ENCODE data around the gene CCDC88C. TPM values are rescaled to one million over a fixed set of nuclear protein-coding genes. Genes with fewer than 3 reads are reported as not detected.

CCDC88C gene
- total RNA-seq, 1 donor from 2014 or later: 16.4 TPM

- TF ChIP-seq CTCF (conservative IDR thresholded peaks at IDR 0.05; ENCODE audit: low read depth, low read length): no peak
- H3K4me3 ChIP-seq (ENCODE audit: low read depth, low read length): no peak overlapping the region
- DNase-seq (ENCODE audit: low read depth): no peak
Measured at GRCh38 chr14:91293281-91293680, 124.3 kb downstream of the CCDC88C start.

GRCh38 chr14:91292491-91292890, 125.1 kb downstream of the CCDC88C start:
- no peak for DNase-seq (ENCODE audit: low read depth)
- no peak for TF ChIP-seq CTCF (conservative IDR thresholded peaks at IDR 0.05; ENCODE audit: low read depth, low read length)
- H3K4me3 ChIP-seq (ENCODE audit: low read depth, low read length): no peak overlapping the region

- TF ChIP-seq CTCF (conservative IDR thresholded peaks at IDR 0.05; ENCODE audit: low read depth, low read length): no peak
- no peak overlapping the region for H3K4me3 ChIP-seq (ENCODE audit: low read depth, low read length)
- DNase-seq (ENCODE audit: low read depth): no peak
Measured at GRCh38 chr14:91291786-91292405, 125.7 kb downstream of the CCDC88C start.

- no peak overlapping the region for H3K4me3 ChIP-seq (ENCODE audit: low read depth, low read length)
- DNase-seq (ENCODE audit: low read depth): no peak
- no peak for TF ChIP-seq CTCF (conservative IDR thresholded peaks at IDR 0.05; ENCODE audit: low read depth, low read length)
Measured at GRCh38 chr14:91290986-91291385, 126.6 kb downstream of the CCDC88C start.

- no peak overlapping the region for H3K4me3 ChIP-seq (ENCODE audit: low read depth, low read length)
- no peak for TF ChIP-seq CTCF (conservative IDR thresholded peaks at IDR 0.05; ENCODE audit: low read depth, low read length)
- DNase-seq (ENCODE audit: low read depth): no peak
Measured at GRCh38 chr14:91289464-91289863, 128.2 kb downstream of the CCDC88C start.

- TF ChIP-seq CTCF (conservative IDR thresholded peaks at IDR 0.05; ENCODE audit: low read depth, low read length): no peak
- no peak for DNase-seq (ENCODE audit: low read depth)
- H3K4me3 ChIP-seq (ENCODE audit: low read depth, low read length): no peak overlapping the region
Measured at GRCh38 chr14:91288876-91289275, 128.7 kb downstream of the CCDC88C start.

GRCh38 chr14:91286530-91286937, 131.1 kb downstream of the CCDC88C start:
- no peak for DNase-seq (ENCODE audit: low read depth)
- H3K4me3 ChIP-seq (ENCODE audit: low read depth, low read length): no peak overlapping the region
- TF ChIP-seq CTCF (conservative IDR thresholded peaks at IDR 0.05; ENCODE audit: low read depth, low read length): peak; percentile 94
